HG03039 (cell line): ENCODE measurements around the gene PKHD1.

Source experiments
- ATAC-seq: cut with Tn5 transposase; IDR thresholded peaks from one replicate; pipeline ENCODE4 v1.9.1; 2021; ENCODE audit warnings: mild to moderate bottlenecking, moderate library complexity; ENCODE audit not compliant: unreplicated experiment

Gene PKHD1

GRCh38 chr6:52104979-52105378 lies 17.6 kb upstream of the PKHD1 start:
- no peak for ATAC-seq

GRCh38 chr6:52103623-52104022 lies 16.2 kb upstream of the PKHD1 start:
- ATAC-seq: no peak

GRCh38 chr6:52102405-52102804 lies 15.0 kb upstream of the PKHD1 start:
- no peak for ATAC-seq

- ATAC-seq: no peak
These were observed 11.3 kb upstream of the PKHD1 start for GRCh38 chr6:52098721-52099120.

- no peak for ATAC-seq
These were observed 2.4 kb upstream of the PKHD1 start for GRCh38 chr6:52089758-52090348.

- no peak for ATAC-seq
These were observed 672 bp downstream of the PKHD1 start for GRCh38 chr6:52086741-52087140.

- ATAC-seq: no peak
These were observed 6.2 kb downstream of the PKHD1 start for GRCh38 chr6:52081237-52081636.

- ATAC-seq: no peak
These were observed 9.3 kb downstream of the PKHD1 start for GRCh38 chr6:52077961-52078625.

- no peak for ATAC-seq
These were observed 10.1 kb downstream of the PKHD1 start for GRCh38 chr6:52077180-52077884.

- no peak for ATAC-seq
These were observed 10.6 kb downstream of the PKHD1 start for GRCh38 chr6:52076791-52077179.

- ATAC-seq: no peak
These were observed 12.7 kb downstream of the PKHD1 start for GRCh38 chr6:52074716-52075115.

- ATAC-seq: no peak
These were observed 13.3 kb downstream of the PKHD1 start for GRCh38 chr6:52074155-52074554.

- ATAC-seq: no peak
These were observed 21.8 kb downstream of the PKHD1 start for GRCh38 chr6:52065621-52066020.

GRCh38 chr6:52063584-52064344 lies 23.6 kb downstream of the PKHD1 start:
- ATAC-seq: peak; percentile 96

GRCh38 chr6:52061481-52061880 lies 25.9 kb downstream of the PKHD1 start:
- ATAC-seq: no peak

GRCh38 chr6:52059821-52060220 lies 27.6 kb downstream of the PKHD1 start:
- ATAC-seq: no peak

- ATAC-seq: no peak
These were observed 32.0 kb downstream of the PKHD1 start for GRCh38 chr6:52055451-52055850.

GRCh38 chr6:52053038-52053695 lies 34.2 kb downstream of the PKHD1 start:
- ATAC-seq: no peak

GRCh38 chr6:52050051-52050405 lies 37.4 kb downstream of the PKHD1 start:
- no peak for ATAC-seq

GRCh38 chr6:52049252-52050050 lies 38.0 kb downstream of the PKHD1 start:
- no peak for ATAC-seq
